Mammary epithelial cell (primary cell): ENCODE measurements around the gene AKAP13.

Experiments
- EZH2 ChIP-seq: IDR thresholded peaks from 2 replicates; pipeline ENCODE4 v1.6.1; 2012; ENCODE audit warnings: low read length, inconsistent platforms, borderline replicate concordance
- TF ChIP-seq, protein P1 (sequence below), 2 donors: IDR thresholded peaks in 1 of 2; conservative IDR thresholded peaks in 1 of 2; 2 replicates each; pipeline ENCODE4 v1.5.1; 2011 to 2012; ENCODE audit warnings: inconsistent platforms in 2 of 2, low read length in 2 of 2, mild to moderate bottlenecking in 2 of 2, control low read depth in 1 of 2, low read depth in 1 of 2; ENCODE audit not compliant: insufficient read depth in 1 of 2; ENCODE audit errors: extremely low read depth in 1 of 2

DNA sequence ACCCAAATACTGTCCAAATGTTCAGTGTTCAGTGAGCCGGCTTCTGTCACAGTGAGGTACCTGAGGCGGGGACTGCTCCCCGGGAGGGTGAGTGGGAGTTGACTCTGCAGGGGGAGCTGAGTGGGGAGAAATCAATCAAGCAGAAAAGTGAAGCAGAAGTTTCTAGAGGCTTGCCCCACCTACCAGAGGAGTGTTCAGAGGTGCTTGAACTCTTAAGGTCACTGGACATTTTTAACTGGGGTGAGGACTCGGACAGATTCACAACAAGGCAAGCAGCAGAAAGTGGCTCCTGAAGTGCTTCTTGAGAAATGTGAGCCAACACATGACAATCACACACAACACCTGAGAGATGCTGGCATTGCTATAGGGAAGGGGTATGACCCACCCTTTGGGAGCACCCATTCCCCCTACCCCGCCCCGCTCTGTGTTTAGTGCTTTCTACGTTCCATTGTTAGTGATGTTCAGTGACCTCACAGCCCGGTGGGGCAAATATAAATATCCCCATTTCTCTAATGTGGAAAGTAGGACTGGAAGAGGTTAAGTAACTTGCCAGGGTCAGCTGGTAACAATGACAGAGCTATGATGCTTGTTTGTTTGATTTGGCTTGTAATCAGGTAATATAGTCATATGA is 48.6 kb upstream of the AKAP13 start:
- TF ChIP-seq EZH2 = no peak
- TF ChIP-seq, protein P1, sequence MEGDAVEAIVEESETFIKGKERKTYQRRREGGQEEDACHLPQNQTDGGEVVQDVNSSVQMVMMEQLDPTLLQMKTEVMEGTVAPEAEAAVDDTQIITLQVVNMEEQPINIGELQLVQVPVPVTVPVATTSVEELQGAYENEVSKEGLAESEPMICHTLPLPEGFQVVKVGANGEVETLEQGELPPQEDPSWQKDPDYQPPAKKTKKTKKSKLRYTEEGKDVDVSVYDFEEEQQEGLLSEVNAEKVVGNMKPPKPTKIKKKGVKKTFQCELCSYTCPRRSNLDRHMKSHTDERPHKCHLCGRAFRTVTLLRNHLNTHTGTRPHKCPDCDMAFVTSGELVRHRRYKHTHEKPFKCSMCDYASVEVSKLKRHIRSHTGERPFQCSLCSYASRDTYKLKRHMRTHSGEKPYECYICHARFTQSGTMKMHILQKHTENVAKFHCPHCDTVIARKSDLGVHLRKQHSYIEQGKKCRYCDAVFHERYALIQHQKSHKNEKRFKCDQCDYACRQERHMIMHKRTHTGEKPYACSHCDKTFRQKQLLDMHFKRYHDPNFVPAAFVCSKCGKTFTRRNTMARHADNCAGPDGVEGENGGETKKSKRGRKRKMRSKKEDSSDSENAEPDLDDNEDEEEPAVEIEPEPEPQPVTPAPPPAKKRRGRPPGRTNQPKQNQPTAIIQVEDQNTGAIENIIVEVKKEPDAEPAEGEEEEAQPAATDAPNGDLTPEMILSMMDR (conservative IDR thresholded peaks at IDR 0.05 in 1 of 2, IDR thresholded peaks at IDR 0.05 in 1 of 2; ENCODE audit: extremely low read depth in 1 of 2, insufficient read depth in 1 of 2, low read depth in 1 of 2, low read length in 2 of 2) = no peak
